ENCODE data around the gene PPM1N. TPM values are rescaled to one million over a fixed set of nuclear protein-coding genes. Genes with fewer than 3 reads are reported as not detected.

Gene PPM1N
- total RNA-seq, 1 donor = 0.36 TPM

DNA sequence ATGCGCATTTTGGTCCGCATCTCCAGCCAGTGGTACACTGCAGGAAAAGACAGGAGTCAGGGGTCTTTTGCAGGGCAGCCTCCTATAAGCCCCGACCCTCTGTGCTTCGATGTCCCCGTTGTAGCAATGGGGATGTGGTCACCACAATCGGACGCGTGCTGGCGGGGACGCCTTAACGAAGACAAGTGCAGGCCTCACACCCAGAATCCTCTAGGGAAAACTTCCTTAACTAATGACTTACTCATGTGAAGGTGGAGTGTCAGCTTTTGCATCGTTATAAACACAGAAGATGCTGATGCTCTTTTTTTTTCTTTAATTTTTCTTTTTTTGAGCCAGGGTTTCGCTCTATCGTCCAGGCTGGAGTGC lies 31.2 kb downstream of the PPM1N start:
- no peak overlapping the region for H3K4me2 ChIP-seq (ENCODE audit: insufficient read depth, low read length)
- no peaks in the 10 kb centered on the region for H3K79me2 ChIP-seq (ENCODE audit: insufficient read depth, low read length)
- TF ChIP-seq, protein P1, sequence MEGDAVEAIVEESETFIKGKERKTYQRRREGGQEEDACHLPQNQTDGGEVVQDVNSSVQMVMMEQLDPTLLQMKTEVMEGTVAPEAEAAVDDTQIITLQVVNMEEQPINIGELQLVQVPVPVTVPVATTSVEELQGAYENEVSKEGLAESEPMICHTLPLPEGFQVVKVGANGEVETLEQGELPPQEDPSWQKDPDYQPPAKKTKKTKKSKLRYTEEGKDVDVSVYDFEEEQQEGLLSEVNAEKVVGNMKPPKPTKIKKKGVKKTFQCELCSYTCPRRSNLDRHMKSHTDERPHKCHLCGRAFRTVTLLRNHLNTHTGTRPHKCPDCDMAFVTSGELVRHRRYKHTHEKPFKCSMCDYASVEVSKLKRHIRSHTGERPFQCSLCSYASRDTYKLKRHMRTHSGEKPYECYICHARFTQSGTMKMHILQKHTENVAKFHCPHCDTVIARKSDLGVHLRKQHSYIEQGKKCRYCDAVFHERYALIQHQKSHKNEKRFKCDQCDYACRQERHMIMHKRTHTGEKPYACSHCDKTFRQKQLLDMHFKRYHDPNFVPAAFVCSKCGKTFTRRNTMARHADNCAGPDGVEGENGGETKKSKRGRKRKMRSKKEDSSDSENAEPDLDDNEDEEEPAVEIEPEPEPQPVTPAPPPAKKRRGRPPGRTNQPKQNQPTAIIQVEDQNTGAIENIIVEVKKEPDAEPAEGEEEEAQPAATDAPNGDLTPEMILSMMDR (IDR thresholded peaks at IDR 0.05; ENCODE audit: extremely low read depth, low read depth, low read length) = no peak
- peak; percentile 72 for DNase-seq (ENCODE audit: insufficient read length, low spot score, missing footprints)
- H4K20me1 ChIP-seq (ENCODE audit: insufficient read depth, low read length) = peaks cover 21% of the 10 kb centered on the region
- H3K36me3 ChIP-seq (ENCODE audit: insufficient read depth, low read length) = peaks cover 38% of the 10 kb centered on the region
- no peak overlapping the region for H3K27ac ChIP-seq (ENCODE audit: low read depth, low read length)
- no peak overlapping the region for H2AFZ ChIP-seq (ENCODE audit: low read length)
- H3K27me3 ChIP-seq (ENCODE audit: insufficient read depth, low read length) = no peaks in the 10 kb centered on the region
- no peaks in the 10 kb centered on the region for H3K4me1 ChIP-seq (ENCODE audit: insufficient read depth, low read length)
- no peaks in the 10 kb centered on the region for H3K9me3 ChIP-seq (ENCODE audit: low read depth, low read length)
- no peak overlapping the region for H3K4me3 ChIP-seq (ENCODE audit: insufficient read depth, low read length)

DNA sequence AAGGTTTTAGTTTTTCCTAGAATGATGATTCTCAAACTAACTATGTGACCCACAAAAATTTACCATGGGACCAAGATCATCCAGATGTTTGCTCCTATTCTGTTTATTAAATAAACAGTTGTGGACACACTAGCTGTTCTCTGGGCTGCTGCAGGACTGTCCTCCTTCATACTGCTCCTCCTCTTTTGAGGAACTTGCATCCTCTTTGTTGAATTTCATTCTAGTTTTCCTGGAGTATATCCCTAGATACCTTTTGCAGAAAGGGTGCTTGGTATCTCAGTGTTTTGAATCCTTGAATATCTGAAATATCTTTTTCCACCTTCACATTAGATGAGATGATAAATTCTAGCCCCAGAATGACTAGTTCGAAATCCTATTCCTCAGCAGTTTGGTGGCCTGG lies 33.1 kb downstream of the PPM1N start:
- H4K20me1 ChIP-seq (ENCODE audit: insufficient read depth, low read length) = peaks cover 15% of the 10 kb centered on the region
- no peak overlapping the region for H3K27ac ChIP-seq (ENCODE audit: low read depth, low read length)
- H3K9me3 ChIP-seq (ENCODE audit: low read depth, low read length) = no peaks in the 10 kb centered on the region
- no peak overlapping the region for H3K4me2 ChIP-seq (ENCODE audit: insufficient read depth, low read length)
- no peaks in the 10 kb centered on the region for H3K27me3 ChIP-seq (ENCODE audit: insufficient read depth, low read length)
- peaks cover 18% of the 10 kb centered on the region for H3K36me3 ChIP-seq (ENCODE audit: insufficient read depth, low read length)
- no peak overlapping the region for H3K4me3 ChIP-seq (ENCODE audit: insufficient read depth, low read length)
- H2AFZ ChIP-seq (ENCODE audit: low read length) = no peak overlapping the region
- TF ChIP-seq, protein P1 (IDR thresholded peaks at IDR 0.05; ENCODE audit: extremely low read depth, low read depth, low read length) = no peak
- no peaks in the 10 kb centered on the region for H3K79me2 ChIP-seq (ENCODE audit: insufficient read depth, low read length)
- no peaks in the 10 kb centered on the region for H3K4me1 ChIP-seq (ENCODE audit: insufficient read depth, low read length)
- no peak for DNase-seq (ENCODE audit: insufficient read length, low spot score, missing footprints)

DNA sequence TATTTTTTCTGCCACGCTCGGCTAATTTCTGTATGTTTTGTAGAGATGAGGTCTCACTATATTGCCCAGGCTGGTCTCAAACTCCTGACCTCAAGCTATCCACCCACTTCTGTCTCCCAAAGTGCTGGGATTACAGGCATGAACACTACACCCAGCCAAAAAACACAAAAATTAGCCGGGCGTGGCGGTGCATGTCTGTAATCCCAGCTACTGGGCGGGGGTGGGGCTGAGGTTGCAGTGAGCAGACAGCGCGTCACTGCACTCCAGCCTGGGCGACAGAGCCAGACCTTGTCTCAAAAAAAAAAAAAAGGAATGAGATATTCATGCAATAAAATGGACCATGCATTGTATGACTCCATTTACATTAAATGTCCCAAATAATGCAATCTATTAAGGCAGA lies 41.2 kb downstream of the PPM1N start:
- Histone ChIP-seq H3K27ac (ENCODE audit: low read depth, low read length) (no peak overlapping the region), H2AFZ (ENCODE audit: low read length) (no peak overlapping the region), H3K4me1 (ENCODE audit: insufficient read depth, low read length) (peaks cover 6% of the 10 kb centered on the region), H4K20me1 (ENCODE audit: insufficient read depth, low read length) (no peaks in the 10 kb centered on the region), H3K9me3 (ENCODE audit: low read depth, low read length) (no peaks in the 10 kb centered on the region), H3K4me3 (ENCODE audit: insufficient read depth, low read length) (no peak overlapping the region), H3K4me2 (ENCODE audit: insufficient read depth, low read length) (no peak overlapping the region), H3K36me3 (ENCODE audit: insufficient read depth, low read length) (no peaks in the 10 kb centered on the region), H3K27me3 (ENCODE audit: insufficient read depth, low read length) (no peaks in the 10 kb centered on the region), H3K79me2 (ENCODE audit: insufficient read depth, low read length) (no peaks in the 10 kb centered on the region)
- no peak for DNase-seq (ENCODE audit: insufficient read length, low spot score, missing footprints)
- TF ChIP-seq, protein P1 (IDR thresholded peaks at IDR 0.05; ENCODE audit: extremely low read depth, low read depth, low read length) = no peak

DNA sequence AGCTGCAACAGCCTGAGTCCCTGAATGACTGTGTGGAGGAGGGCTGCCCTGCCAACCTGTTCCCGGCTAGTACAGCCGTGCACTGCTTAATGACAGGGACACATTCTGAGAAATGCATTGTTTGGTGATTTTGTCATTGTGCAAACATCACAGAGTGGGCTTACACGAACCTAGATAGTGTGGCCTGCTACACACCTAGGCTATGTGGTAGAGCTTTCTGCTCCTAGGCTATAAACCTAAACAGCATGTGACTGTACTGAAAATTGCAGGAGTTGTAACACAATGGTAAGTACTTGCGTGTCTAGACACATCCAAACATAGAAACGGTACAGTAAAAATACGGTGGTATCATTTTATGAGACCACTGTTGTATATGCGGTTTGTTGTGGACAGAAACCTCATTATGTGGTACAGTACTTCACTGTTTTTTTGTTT lies 44.0 kb downstream of the PPM1N start:
- H3K27me3 ChIP-seq (ENCODE audit: insufficient read depth, low read length) = no peaks in the 10 kb centered on the region
- H2AFZ ChIP-seq (ENCODE audit: low read length) = no peak overlapping the region
- no peaks in the 10 kb centered on the region for H4K20me1 ChIP-seq (ENCODE audit: insufficient read depth, low read length)
- TF ChIP-seq, protein P1 (IDR thresholded peaks at IDR 0.05; ENCODE audit: extremely low read depth, low read depth, low read length) = no peak
- no peaks in the 10 kb centered on the region for H3K79me2 ChIP-seq (ENCODE audit: insufficient read depth, low read length)
- peaks cover 6% of the 10 kb centered on the region for H3K4me1 ChIP-seq (ENCODE audit: insufficient read depth, low read length)
- no peaks in the 10 kb centered on the region for H3K9me3 ChIP-seq (ENCODE audit: low read depth, low read length)
- no peak overlapping the region for H3K27ac ChIP-seq (ENCODE audit: low read depth, low read length)
- no peak overlapping the region for H3K4me3 ChIP-seq (ENCODE audit: insufficient read depth, low read length)
- H3K36me3 ChIP-seq (ENCODE audit: insufficient read depth, low read length) = no peaks in the 10 kb centered on the region
- H3K4me2 ChIP-seq (ENCODE audit: insufficient read depth, low read length) = no peak overlapping the region
- DNase-seq (ENCODE audit: insufficient read length, low spot score, missing footprints) = no peak
